Activated naive CD4-positive, alpha-beta T cell treated with anti-CD3 and anti-CD28 coated beads, Interleukin-2, amount 50 U/mL, for 16 hours (primary cell): Measurements from ENCODE around the gene HPCAL1.

ENCODE experiments used
- DNase-seq: peaks from one replicate; pipeline ENCODE4 v3.0.0-alpha.2; 2020

Gene HPCAL1

DNA sequence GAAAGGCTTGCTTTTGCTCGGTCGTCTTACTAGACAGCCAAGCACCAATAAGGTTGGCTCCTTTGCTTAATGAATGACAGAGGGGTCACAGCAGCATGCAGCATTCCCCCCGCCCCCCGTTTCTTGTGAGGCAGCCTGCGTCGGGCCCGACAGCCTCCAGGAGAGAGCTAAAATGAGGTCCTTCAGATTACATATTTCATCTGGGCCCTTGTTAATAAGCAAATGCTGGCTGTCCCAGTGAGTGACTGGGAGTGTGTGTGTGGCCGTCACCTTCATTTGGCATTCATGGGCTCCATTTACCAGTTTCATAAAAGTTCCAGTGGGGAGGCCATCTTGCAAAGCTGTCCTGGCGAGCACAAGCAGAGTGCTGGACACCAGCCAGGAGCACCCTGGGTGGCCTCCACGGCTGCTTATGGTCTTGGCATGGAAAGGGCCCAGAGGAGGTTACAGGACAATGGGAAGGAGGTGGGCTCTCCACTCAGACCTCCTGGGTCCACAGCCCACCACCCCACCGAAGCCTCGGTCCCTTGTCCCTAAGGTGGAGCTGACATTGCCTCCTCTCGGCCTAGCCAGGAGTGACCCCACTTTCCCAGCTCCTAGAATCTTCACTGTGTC, 108.2 kb downstream of the HPCAL1 start:
- no peak for DNase-seq

DNA sequence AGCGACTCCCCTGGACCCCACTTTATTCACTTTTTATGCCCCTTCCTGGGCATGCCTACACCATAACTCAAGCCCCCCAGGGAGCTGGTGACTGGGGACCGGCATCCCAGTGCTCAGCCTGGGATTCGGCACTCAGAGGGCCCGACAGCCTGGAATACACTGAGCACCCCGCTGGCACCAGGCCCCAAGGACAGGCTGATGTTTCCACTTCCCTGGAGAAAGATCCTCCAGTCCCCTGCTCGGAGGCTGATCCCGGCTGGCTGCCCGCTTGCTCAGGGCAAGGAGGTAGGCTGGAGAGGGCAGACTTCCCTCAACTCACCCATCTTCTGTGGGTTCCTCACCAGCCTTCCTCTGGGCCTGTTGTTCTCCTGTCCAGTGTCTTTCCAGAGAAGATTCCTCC, 108.9 kb downstream of the HPCAL1 start:
- DNase-seq = no peak

DNA sequence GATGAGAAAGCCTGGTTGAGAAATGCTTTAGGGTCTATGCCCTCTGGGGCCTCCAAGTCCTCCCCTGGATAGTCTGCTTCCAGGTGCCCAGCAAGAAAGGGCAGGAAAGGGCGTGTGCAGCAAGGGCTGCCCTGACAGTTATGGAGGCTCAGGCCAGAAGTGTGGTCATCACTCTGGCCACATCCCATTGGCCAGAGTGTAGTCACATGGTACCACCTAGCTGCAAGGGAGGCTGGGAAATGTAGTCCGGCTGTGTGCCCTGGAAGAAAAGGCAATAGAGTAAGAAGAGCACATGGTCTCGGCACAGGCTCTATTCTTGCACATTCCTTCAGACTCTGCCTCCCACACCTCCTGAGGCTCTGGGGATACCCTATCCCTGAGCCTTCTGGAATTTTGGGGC, 109.7 kb downstream of the HPCAL1 start:
- DNase-seq = no peak

GRCh38 chr2:10413503-10413902, 110.8 kb downstream of the HPCAL1 start:
- no peak for DNase-seq

- DNase-seq = no peak
Measured at GRCh38 chr2:10413991-10414451, 111.3 kb downstream of the HPCAL1 start.

- no peak for DNase-seq
Measured at GRCh38 chr2:10414591-10414990, 111.9 kb downstream of the HPCAL1 start.

DNA sequence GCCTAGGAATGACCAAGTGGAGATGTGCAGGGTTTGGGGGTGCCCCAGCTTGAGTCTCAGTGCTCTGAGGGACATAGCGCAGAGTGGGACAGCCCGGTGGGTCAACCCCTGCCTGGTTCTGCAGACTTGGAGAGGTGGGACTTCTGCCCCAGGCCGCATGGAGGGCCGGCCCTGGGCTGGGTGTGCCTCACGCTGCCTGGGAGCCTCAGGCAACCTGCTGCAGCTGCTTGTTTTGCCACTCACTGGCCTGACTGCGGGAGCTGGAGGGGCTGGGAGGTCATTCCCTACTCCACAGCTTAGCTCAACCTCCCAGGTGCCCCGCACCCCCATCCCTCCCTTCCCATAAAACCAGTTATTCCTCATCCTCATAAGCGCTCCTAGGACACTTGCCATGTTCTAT, 112.3 kb downstream of the HPCAL1 start:
- no peak for DNase-seq

DNA sequence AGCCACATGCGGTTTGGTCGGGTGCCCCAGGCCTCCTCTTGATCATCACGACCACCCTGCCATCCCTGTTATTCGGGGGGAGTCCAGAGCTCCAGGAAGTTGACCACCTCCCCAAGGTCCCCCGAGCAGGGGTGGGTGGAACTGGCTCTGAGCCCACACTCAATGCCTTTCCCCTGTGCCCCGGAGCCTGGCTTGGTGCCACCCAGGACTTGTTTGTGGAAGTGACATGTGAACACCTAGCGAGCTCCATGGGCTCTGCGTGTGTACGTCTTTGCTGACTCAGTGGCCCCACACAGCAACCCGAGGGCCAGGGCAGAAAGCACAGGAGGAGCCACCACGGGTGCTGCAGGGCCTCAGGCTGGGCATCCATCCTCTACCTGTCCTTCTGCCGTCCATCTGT, 112.9 kb downstream of the HPCAL1 start:
- no peak for DNase-seq

- DNase-seq = no peak
Measured at GRCh38 chr2:10417551-10418335, 115.0 kb downstream of the HPCAL1 start.

GRCh38 chr2:10419553-10420257, 117.0 kb downstream of the HPCAL1 start:
- no peak for DNase-seq

DNA sequence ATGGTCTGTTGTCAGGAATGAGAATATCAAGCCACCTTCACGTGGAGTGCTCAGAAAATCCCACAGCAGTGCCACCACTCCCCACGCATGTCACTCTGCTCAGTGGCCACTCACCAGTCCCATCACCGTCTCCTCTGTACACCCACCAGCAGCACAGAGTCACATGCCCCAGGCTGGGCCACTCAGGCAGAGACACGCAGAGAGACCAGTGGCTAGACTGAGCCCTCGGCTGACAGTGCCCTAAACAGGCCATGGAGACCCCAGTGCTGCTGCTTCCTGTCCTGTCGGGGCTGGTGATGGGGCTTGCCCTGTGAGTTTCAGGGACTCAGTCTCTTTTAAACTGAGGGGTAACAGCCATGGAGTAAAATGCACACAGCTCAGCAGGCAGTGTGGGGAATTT, 119.5 kb downstream of the HPCAL1 start:
- DNase-seq = no peak

DNA sequence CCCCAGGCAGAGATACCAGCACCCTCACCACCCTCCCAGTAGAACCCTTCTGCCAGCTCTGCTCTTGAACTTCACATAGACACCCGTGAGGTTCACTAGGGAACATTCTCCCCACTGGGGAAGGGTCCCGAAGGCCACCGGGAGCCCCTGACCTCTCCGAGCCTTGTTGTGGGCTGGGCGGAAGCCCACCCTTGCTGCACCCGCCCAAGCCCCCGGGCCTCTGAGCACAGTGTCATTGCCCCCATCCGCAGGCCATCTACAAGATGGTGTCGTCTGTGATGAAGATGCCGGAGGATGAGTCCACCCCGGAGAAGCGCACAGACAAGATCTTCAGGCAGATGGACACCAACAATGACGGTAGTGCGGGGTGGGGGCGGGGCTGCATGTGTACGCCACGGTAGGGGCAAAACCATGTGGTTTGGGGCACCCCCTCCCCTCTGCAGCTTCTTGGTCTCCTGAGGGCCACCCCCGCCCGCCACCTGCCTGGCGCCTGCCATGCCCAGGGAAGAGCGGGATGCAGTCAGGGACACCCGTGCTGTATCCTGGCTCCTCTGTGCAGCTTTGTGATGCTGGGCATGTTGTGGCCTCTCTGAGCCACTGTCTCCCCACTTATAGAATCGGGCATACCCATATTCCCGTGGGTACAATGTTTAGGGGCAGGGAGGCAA, 120.2 kb downstream of the HPCAL1 start:
- DNase-seq = no peak

DNA sequence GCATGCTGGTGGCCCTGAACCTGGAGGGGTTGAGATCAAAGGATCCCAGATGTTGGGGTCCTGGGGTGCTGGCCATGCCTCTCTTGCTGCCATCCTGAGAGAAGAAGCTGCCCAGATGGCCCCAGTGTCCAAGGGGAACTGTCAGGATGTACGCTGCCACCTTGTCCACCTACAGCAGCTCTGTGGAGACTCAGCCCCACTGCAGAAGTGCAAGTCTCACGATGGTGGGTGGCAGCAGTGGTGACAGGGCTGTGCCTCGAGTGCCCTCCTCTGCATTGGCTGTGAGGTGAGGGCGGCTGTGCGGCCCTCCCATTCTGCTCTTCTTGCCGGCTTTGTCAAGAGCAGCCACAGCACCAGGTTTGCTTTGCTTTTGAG, 120.7 kb downstream of the HPCAL1 start:
- DNase-seq = no peak

- no peak for DNase-seq
Measured at GRCh38 chr2:10424051-10424450, 121.3 kb downstream of the HPCAL1 start.

DNA sequence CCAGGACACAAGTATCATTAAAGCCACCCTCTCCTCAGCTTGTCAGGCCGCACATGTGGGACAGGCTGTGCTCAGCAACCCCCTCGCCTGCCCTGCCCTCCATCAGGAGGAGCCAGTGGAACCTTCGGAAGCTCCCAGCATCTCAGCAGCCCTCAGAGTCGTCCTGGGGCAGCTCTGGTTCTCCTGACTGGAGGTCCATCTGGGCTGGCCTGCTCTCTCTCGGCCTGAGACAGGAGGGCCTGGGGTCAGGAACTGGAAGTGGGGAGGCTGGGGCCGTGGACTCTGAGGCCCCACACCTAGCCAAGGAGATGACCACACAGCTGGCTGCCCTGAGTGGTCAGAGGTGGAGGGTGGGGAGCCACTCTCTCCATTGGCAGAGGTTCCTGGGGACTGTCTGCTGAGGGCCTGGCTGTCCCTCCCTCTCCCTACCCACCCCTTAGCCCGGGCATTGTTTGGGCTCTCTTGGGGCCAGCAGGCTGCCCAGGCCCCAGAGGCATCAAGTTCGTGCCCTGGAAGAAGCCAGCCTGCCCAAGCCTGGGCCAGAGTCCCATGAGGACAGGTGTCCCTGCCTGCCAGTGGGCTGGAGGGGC, 122.3 kb downstream of the HPCAL1 start:
- no peak for DNase-seq

DNA sequence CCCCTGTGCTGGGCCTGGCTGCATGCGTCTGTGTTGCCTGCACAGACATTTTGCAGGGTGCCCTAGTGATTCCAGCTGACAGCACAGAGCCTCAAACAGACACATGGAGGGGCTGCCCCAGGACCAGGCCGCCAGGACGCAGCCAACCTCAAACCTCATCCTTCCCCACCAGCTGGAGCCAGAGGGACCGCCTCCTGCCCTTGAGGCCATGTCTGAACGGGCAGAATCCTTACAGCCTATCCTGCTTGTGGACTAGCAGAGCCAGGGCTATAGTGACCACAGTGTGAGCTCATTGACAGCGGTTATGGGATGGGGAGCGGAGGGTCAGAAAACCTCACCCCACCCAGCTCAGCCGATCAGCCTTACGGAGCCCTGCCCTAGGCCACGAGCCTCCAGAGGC, 123.0 kb downstream of the HPCAL1 start:
- no peak for DNase-seq

DNA sequence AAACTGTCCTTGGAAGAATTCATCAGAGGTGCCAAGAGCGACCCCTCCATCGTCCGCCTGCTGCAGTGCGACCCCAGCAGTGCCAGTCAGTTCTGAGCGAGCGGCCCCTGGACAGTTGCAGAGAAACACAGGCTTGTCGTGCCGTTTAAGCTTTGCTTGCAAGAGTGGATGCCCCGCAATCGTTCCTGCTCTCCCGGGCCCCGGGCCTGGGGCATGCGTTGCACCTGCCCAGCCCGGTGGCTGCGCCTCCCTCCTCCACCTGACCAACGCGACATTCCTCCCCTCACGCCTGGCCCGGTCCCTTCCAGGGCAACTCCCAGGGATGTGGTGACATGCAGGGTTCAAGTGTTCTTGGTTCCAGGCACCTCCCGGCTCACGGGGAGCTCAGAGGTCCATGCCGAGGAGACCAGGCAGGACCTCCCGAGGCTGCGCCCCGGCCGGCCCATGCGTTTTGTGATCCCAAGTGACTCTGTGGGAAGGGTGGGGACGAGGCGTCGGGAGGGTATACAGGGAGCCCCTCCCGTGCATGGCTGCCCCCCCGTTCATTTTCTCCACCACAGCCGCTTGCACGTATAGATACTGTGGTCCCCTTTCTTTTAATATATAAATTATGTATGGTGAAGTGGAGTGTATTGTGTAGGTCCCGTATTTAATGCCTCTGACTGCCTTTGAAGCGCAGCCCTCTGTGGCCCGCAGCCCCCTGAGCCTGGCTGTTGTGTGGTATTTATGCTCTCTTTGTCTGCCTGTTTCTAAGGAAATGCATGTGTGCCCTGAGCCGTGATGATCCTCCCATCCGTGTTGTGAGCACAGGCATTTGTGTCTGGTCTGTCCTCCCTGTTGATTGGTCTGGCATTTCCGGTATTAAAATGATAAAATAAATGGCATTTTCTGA, 124.3 kb downstream of the HPCAL1 start:
- DNase-seq = no peak

- no peak for DNase-seq
Measured at GRCh38 chr2:10427618-10427949, 124.9 kb downstream of the HPCAL1 start.

DNA sequence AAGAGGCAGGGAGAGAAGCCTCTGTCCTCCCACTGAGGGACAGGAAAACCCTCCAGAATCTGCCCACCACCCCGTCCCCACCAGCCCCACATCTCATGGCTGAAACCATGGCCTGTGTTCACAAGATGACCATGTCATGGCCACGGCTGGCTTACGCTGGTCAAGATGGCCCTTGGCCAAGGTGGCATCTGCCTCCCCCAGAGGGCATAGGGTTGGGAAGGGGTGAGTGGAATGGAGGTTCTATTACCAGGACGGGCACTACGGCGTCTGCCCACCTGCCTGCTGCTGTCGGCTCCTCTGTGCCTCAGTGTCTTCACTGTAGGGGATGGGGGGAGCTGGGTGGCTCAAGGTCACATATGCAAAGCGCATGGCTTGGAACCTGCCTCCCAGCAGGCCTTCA, 125.7 kb downstream of the HPCAL1 start:
- no peak for DNase-seq

DNA sequence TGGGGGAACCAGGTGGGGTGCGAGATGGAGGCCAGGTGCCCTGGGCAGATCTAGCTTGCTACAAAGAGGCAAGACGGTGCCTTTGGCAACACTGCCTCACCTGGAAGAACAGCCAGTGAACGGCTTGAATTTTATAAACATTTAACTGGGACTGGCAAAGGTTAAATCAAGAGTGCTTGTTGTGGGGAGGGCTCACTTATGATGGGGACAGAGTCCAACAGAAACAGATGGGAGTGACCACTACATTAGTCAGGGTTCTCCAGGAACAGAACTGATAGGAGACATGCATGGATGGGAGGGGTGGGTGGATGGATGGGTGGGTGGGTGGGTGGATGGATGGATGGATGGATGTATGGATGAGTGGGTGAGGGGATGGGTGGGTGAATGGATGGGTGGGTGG, 126.2 kb downstream of the HPCAL1 start:
- DNase-seq = no peak

- DNase-seq = no peak
Measured at GRCh38 chr2:10430886-10431622, 128.3 kb downstream of the HPCAL1 start.

- no peak for DNase-seq
Measured at GRCh38 chr2:10431797-10432196, 129.1 kb downstream of the HPCAL1 start.
